Stimulated activated CD8-positive, alpha-beta memory T cell treated with anti-CD3 and anti-CD28 coated beads, Interleukin-15, amount 100 ng/mL, for 24 hours (primary cell): ENCODE measurements around the gene CDK4.
"Not testable (repeated sequence)": the region's sequence is repeated elsewhere in the genome, so short reads cannot be mapped to it uniquely, and the experiment has no call there.

Source experiments
- DNase-seq: peaks from one replicate; pipeline ENCODE4 v3.0.0-alpha.2; 2020; ENCODE audit warnings: low read depth

Gene CDK4

GRCh38 chr12:57724003-57724935 is 27.8 kb downstream of the CDK4 start:
- no peak for DNase-seq

- DNase-seq: no peak
Measured at GRCh38 chr12:57723630-57723962, 28.5 kb downstream of the CDK4 start.

GRCh38 chr12:57722716-57723629 is 29.1 kb downstream of the CDK4 start:
- DNase-seq: no peak

GRCh38 chr12:57721846-57722608 is 30.1 kb downstream of the CDK4 start:
- DNase-seq: not testable (repeated sequence)

- no peak for DNase-seq
Measured at GRCh38 chr12:57720606-57721595, 31.2 kb downstream of the CDK4 start.

- DNase-seq: no peak
Measured at GRCh38 chr12:57719777-57720605, 32.1 kb downstream of the CDK4 start.

GRCh38 chr12:57718641-57719528 is 33.2 kb downstream of the CDK4 start:
- no peak for DNase-seq

GRCh38 chr12:57717846-57718640 is 34.1 kb downstream of the CDK4 start:
- DNase-seq: no peak

GRCh38 chr12:57717131-57717530 is 35.0 kb downstream of the CDK4 start:
- DNase-seq: no peak

- DNase-seq: no peak
Measured at GRCh38 chr12:57716305-57716704, 35.8 kb downstream of the CDK4 start.

- DNase-seq: no peak
Measured at GRCh38 chr12:57715786-57716185, 36.3 kb downstream of the CDK4 start.

GRCh38 chr12:57715036-57715748 is 36.9 kb downstream of the CDK4 start:
- DNase-seq: not testable (repeated sequence)

- no peak for DNase-seq
Measured at GRCh38 chr12:57713209-57713608, 38.9 kb downstream of the CDK4 start.

GRCh38 chr12:57712701-57713100 is 39.4 kb downstream of the CDK4 start:
- DNase-seq: no peak

GRCh38 chr12:57708296-57708695 is 43.8 kb downstream of the CDK4 start:
- no peak for DNase-seq

- no peak for DNase-seq
Measured at GRCh38 chr12:57707250-57707649, 44.9 kb downstream of the CDK4 start.

GRCh38 chr12:57700317-57700716 is 51.8 kb downstream of the CDK4 start:
- no peak for DNase-seq
